Neural cell (in vitro differentiated cells): ENCODE results near the gene MCC. TPM values are rescaled to one million over a fixed set of nuclear protein-coding genes. Genes with fewer than 3 reads are reported as not detected.

ENCODE experiments used
- H2AFZ ChIP-seq: fragments of 200-600, 300-800 bp; sonication (generic), shearing (Covaris generic); 2 replicates; pipeline ENCODE4 v1.6.0; 2014; ENCODE audit warnings: low read depth, mild to moderate bottlenecking, antibody characterized with exemption, low read length, moderate library complexity
- H3F3A ChIP-seq: fragments of 200-600 bp; shearing (Covaris generic); 2 replicates; pipeline ENCODE4 v1.6.1; 2016; ENCODE audit warnings: mild to moderate bottlenecking, moderate library complexity, mixed read lengths, antibody characterized with exemption, low read length; ENCODE audit not compliant: insufficient read depth, poor library complexity, severe bottlenecking
- H3K27ac ChIP-seq: fragments of 200-600, 300-800 bp; sonication (generic), shearing (Covaris generic); 2 replicates; pipeline ENCODE4 v1.5.1; 2014; ENCODE audit warnings: mild to moderate bottlenecking, low read length, moderate library complexity
- H3K27me3 ChIP-seq: fragments of 300-800, 200-600 bp; sonication (generic), shearing (Covaris generic); 2 replicates; pipeline ENCODE4 v1.6.0; 2014; ENCODE audit warnings: mild to moderate bottlenecking, low read depth, low read length, moderate library complexity; ENCODE audit not compliant: insufficient read depth
- H3K36me3 ChIP-seq: fragments of 300-800, 200-600 bp; sonication (generic), shearing (Covaris generic); 2 replicates; pipeline ENCODE4 v1.5.1; 2014; ENCODE audit warnings: mild to moderate bottlenecking, antibody characterized with exemption, low read length, moderate library complexity; ENCODE audit not compliant: insufficient read depth
- H3K4me2 ChIP-seq: fragments of 300-800, 200-600 bp; sonication (generic), shearing (Covaris generic); 2 replicates; pipeline ENCODE4 v1.6.0; 2014; ENCODE audit warnings: mild to moderate bottlenecking, low read length
- H3K4me3 ChIP-seq: fragments of 300-800, 200-600 bp; sonication (generic), shearing (Covaris generic); 2 replicates; pipeline ENCODE4 v1.5.1; 2014; ENCODE audit warnings: mild to moderate bottlenecking, low read length, moderate library complexity
- H3K79me2 ChIP-seq: fragments of 200-600 bp; shearing (Covaris generic); replicated peaks from 2 replicates; pipeline ENCODE4 v1.6.0; 2014; ENCODE audit warnings: mild to moderate bottlenecking, low read length, moderate library complexity; ENCODE audit not compliant: insufficient read depth
- H3K9ac ChIP-seq: fragments of 300-800, 200-600 bp; sonication (generic), shearing (Covaris generic); 2 replicates; pipeline ENCODE4 v1.6.1; 2016; ENCODE audit warnings: mild to moderate bottlenecking, low read length, mixed read lengths
- H3K9me2 ChIP-seq: fragments of 200-600 bp; shearing (Covaris generic); 2 replicates; pipeline ENCODE4 v1.6.1; 2016; ENCODE audit warnings: mild to moderate bottlenecking, low read length, mixed read lengths; ENCODE audit not compliant: insufficient read depth
- H3K9me3 ChIP-seq: fragments of 200-600, 300-800 bp; sonication (generic), shearing (Covaris generic); 2 replicates; pipeline ENCODE4 v1.6.1; 2016; ENCODE audit warnings: mild to moderate bottlenecking, mixed run types, low read length, moderate library complexity, mixed read lengths
- H4K20me1 ChIP-seq: fragments of 200-600 bp; shearing (Covaris generic); 2 replicates; pipeline ENCODE4 v1.6.1; 2016; ENCODE audit warnings: mild to moderate bottlenecking, mixed run types; ENCODE audit not compliant: insufficient read depth
- EP300 ChIP-seq: fragments of 450-650 bp; conservative IDR thresholded peaks from 2 replicates; pipeline ENCODE4 v1.6.1; 2014; ENCODE audit warnings: antibody characterized with exemption, mild to moderate bottlenecking, moderate library complexity; ENCODE audit not compliant: poor library complexity, severe bottlenecking
- EZH2 ChIP-seq: fragments of 200-600, 300-800 bp; shearing (Covaris generic), sonication (generic); IDR thresholded peaks from 2 replicates; pipeline ENCODE4 v1.6.1; 2014; ENCODE audit warnings: antibody characterized with exemption, low read length, borderline replicate concordance, mild to moderate bottlenecking; ENCODE audit not compliant: insufficient read depth, poor library complexity, severe bottlenecking
- MXI1 ChIP-seq: fragments of 450-650 bp; conservative IDR thresholded peaks from 2 replicates; pipeline ENCODE4 v1.6.1; 2014; ENCODE audit warnings: antibody characterized with exemption, mild to moderate bottlenecking; ENCODE audit not compliant: poor library complexity, severe bottlenecking
- POLR2AphosphoS5 ChIP-seq: IDR thresholded peaks from 2 replicates; pipeline ENCODE4 v1.6.1; 2012
- RAD21 ChIP-seq: fragments of 450-650 bp; conservative IDR thresholded peaks from 2 replicates; pipeline ENCODE4 v1.6.1; 2014; ENCODE audit warnings: antibody characterized with exemption, mild to moderate bottlenecking, moderate library complexity
- SMC3 ChIP-seq: fragments of 450-650 bp; conservative IDR thresholded peaks from 2 replicates; pipeline ENCODE4 v1.6.1; 2014; ENCODE audit warnings: antibody characterized with exemption, mild to moderate bottlenecking, moderate library complexity; ENCODE audit not compliant: poor library complexity
- TAF1 ChIP-seq: IDR thresholded peaks from 2 replicates; pipeline ENCODE4 v1.6.1; 2012; ENCODE audit warnings: low read depth
- polyA plus RNA-seq: library from polyadenylated mRNA; depleted of rRNA; stranded (reverse); fragments of >200 nt; gene quantifications from 2 replicates; pipeline ENCODE4 v1.2.3, GENCODE V29; 2014
- TF ChIP-seq, protein P1 (sequence below): IDR thresholded peaks from 2 replicates; pipeline ENCODE4 v1.6.1; 2012; ENCODE audit warnings: borderline replicate concordance
- TF ChIP-seq, protein P2 (sequence below): fragments of 450-650 bp; IDR thresholded peaks from 2 replicates; pipeline ENCODE4 v1.5.1; 2014; ENCODE audit warnings: antibody characterized with exemption, mild to moderate bottlenecking, moderate library complexity; ENCODE audit not compliant: poor library complexity, severe bottlenecking

The MCC gene
- polyA plus RNA-seq, 1 donor from 2014 or later = 2.2 TPM

DNA sequence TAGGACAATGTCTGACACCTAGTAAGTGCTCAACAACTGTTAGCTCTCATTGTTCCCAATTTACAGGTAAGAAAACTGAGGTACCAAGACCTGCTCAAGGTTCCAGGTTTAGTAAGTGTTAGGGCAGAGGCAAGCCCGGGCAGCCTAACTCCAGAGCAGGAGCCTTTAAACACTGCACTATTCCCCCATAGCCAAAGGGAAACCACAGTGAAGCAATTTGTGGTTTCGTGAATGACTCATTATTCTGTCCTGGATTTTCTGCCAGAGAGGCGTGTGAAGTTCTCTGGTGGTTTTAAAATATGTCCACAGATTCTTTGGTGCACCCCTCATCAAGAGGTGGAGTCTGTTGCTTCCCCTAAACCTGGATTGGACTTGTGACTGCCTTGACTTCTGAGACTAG is 1.0 kb upstream of the MCC start:
- Histone ChIP-seq H3K79me2 (no peaks in the 10 kb centered on the region), H4K20me1 (no peaks in the 10 kb centered on the region), H3K36me3 (no peaks in the 10 kb centered on the region), H3F3A (no peaks in the 10 kb centered on the region), H3K4me3 (no peak overlapping the region), H3K27ac (no peak overlapping the region), H2AFZ (no peak overlapping the region), H3K27me3 (peaks cover 12% of the 10 kb centered on the region), H3K9me2 (no peaks in the 10 kb centered on the region), H3K9me3 (no peaks in the 10 kb centered on the region), H3K4me2 (no peak overlapping the region), H3K9ac (no peak overlapping the region)
- TF ChIP-seq SMC3 (no peak), EP300 (no peak), MXI1 (no peak), TAF1 (no peak), POLR2AphosphoS5 (no peak), EZH2 (no peak), RAD21 (no peak)
- TF ChIP-seq, protein P1, sequence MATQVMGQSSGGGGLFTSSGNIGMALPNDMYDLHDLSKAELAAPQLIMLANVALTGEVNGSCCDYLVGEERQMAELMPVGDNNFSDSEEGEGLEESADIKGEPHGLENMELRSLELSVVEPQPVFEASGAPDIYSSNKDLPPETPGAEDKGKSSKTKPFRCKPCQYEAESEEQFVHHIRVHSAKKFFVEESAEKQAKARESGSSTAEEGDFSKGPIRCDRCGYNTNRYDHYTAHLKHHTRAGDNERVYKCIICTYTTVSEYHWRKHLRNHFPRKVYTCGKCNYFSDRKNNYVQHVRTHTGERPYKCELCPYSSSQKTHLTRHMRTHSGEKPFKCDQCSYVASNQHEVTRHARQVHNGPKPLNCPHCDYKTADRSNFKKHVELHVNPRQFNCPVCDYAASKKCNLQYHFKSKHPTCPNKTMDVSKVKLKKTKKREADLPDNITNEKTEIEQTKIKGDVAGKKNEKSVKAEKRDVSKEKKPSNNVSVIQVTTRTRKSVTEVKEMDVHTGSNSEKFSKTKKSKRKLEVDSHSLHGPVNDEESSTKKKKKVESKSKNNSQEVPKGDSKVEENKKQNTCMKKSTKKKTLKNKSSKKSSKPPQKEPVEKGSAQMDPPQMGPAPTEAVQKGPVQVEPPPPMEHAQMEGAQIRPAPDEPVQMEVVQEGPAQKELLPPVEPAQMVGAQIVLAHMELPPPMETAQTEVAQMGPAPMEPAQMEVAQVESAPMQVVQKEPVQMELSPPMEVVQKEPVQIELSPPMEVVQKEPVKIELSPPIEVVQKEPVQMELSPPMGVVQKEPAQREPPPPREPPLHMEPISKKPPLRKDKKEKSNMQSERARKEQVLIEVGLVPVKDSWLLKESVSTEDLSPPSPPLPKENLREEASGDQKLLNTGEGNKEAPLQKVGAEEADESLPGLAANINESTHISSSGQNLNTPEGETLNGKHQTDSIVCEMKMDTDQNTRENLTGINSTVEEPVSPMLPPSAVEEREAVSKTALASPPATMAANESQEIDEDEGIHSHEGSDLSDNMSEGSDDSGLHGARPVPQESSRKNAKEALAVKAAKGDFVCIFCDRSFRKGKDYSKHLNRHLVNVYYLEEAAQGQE = no peak
- TF ChIP-seq, protein P2, sequence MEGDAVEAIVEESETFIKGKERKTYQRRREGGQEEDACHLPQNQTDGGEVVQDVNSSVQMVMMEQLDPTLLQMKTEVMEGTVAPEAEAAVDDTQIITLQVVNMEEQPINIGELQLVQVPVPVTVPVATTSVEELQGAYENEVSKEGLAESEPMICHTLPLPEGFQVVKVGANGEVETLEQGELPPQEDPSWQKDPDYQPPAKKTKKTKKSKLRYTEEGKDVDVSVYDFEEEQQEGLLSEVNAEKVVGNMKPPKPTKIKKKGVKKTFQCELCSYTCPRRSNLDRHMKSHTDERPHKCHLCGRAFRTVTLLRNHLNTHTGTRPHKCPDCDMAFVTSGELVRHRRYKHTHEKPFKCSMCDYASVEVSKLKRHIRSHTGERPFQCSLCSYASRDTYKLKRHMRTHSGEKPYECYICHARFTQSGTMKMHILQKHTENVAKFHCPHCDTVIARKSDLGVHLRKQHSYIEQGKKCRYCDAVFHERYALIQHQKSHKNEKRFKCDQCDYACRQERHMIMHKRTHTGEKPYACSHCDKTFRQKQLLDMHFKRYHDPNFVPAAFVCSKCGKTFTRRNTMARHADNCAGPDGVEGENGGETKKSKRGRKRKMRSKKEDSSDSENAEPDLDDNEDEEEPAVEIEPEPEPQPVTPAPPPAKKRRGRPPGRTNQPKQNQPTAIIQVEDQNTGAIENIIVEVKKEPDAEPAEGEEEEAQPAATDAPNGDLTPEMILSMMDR = no peak

DNA sequence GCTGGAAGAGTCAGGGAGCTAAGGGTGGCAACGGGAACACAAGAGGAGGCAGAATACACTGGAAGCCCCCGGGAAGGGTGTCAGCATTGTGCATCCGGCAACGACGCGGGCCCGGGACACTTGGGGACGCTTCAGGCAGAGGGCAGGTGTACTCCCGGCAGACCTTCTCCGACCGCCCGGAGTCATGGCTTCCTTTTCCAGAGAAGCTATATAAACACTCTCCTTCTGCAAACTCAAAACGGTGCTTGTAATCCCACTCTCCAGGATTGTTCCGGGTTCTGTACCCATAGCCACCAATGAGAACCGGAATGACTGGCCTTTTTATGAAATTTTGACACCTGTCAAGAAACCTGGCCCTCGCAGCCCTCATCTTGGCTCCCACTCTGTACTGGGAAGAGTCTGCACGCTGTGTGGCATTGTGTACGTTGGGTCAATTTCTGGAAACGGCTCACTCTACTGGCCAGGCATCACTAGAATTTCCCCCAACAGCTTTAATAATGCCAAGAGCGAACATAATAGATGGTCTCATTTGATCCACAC is 462 bp upstream of the MCC start:
- H3K27me3 ChIP-seq = peaks cover 12% of the 10 kb centered on the region
- peak overlapping the region; percentile 75 for H2AFZ ChIP-seq
- no peaks in the 10 kb centered on the region for H3K9me2 ChIP-seq
- no peaks in the 10 kb centered on the region for H3F3A ChIP-seq
- H3K27ac ChIP-seq = peak overlapping the region; percentile 53
- H3K4me2 ChIP-seq = peak overlapping the region; percentile 38
- H3K36me3 ChIP-seq = no peaks in the 10 kb centered on the region
- H3K9me3 ChIP-seq = no peaks in the 10 kb centered on the region
- no peak for TF ChIP-seq SMC3
- TF ChIP-seq EZH2 = no peak
- no peak for TF ChIP-seq MXI1
- TF ChIP-seq, protein P1 = no peak
- no peak for TF ChIP-seq RAD21
- TF ChIP-seq, protein P2 = no peak
- TF ChIP-seq POLR2AphosphoS5 = no peak
- no peak for TF ChIP-seq TAF1
- no peak for TF ChIP-seq EP300
- H3K79me2 ChIP-seq = no peaks in the 10 kb centered on the region
- H3K9ac ChIP-seq = peak overlapping the region; percentile 74
- no peaks in the 10 kb centered on the region for H4K20me1 ChIP-seq
- H3K4me3 ChIP-seq = peak overlapping the region; percentile 90
